Activated T-helper 9 cell treated with anti-CD3 and anti-CD28 coated beads, Interleukin-2, amount 50 U/mL, for 16 hours (primary cell): ENCODE measurements around the gene WDFY4.

Source experiments
- DNase-seq: peaks from one replicate; pipeline ENCODE4 v3.0.0-alpha.2; 2020; ENCODE audit warnings: low read depth

Gene WDFY4

GRCh38 chr10:48880016-48880705 is 195.5 kb downstream of the WDFY4 start:
- no peak for DNase-seq

GRCh38 chr10:48881937-48882336 is 197.3 kb downstream of the WDFY4 start:
- no peak for DNase-seq

- DNase-seq = no peak
Measured at GRCh38 chr10:48882881-48883280, 198.2 kb downstream of the WDFY4 start.

DNA sequence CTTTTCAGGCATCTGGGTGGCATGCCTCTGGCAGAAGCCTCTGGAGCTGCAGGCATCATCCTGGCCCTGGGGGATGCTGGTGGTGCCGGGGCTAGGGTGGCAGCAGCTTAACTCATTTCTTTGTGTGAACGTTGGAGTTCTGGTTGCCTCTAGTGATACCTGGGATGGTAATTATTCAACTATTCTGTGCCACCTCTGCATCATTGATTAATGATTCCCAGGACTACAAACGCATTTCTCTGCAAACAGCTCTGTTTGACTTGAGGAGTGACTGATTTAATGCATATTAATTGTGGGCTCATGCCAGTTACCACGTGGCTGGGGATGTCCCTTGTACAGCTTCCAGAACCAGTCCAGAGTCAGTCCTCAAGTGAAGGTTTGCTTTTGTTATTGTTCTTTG is 199.0 kb downstream of the WDFY4 start:
- DNase-seq = no peak

DNA sequence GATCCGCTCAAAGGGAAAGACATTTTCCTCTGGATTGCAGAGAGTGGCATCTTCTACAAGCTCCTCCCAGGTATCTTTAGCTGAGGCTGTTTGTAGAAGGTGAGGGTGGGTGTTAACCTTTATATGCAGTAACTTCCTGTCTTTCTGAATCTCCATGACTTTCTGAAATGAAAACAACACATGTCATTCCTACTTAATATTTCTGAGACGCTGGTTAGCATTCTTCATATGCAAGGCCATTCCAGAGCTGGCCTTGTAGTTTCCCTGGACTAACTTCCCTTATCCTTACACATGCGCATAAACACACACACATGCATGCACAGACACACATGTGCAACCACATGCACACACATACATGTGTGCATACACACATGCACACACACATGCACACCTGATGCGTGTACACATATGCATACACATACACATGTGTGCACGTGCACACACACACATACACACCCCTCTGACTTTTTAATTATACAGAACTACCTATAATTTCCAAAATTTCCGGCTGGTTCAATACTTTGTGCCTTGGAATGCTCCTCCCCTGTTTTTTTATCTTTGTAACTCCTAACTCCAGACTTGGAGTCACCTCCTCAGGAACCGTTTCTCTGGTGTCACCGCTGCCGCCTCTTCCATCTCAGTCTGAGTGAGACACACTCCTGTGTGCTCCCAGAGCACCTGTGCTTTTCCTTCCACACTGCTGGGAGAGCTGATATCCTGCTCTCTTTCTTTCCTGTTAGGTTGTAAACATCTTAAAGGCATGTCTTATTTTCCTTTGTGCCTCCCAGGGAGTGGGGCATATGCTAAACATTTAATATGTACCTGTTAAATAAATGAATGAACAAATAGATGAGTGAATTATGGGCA is 199.7 kb downstream of the WDFY4 start:
- no peak for DNase-seq

DNA sequence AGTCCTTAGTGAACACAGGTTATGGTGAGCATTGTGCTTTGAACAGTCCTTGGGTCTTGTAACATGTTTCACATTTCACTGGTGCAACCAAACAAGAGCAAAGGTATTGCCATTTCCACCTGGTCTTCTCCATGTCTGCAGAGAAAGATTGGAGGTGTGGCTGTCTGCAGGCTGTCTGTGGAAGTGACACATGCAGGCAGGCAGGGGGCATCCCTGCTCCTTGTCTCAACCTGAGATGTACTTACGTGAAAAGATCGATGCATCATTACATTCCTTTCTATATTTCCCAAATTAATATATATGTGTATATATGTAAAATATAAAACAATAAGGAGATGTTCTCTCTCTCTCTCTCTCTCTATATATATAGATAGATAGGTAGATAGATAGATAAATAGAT is 200.7 kb downstream of the WDFY4 start:
- no peak for DNase-seq

DNA sequence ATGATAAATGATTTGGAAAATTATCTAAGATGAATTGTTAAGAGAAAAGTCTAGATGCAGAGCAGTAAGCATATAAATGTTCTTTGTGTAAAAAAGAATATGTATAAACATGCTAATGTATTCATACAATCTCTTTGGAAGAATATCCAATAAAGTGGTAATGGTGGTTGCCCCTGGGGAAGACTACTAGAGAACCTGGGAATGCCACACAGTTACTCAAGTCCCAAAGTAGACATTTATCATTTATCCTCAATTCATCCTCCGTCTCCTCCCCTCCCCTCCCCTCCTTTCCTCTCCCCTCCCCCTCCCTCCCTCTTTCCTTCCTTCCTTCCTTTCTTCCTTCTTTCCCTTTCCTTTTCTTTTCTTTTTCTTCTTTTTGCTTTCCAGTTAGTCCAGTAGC is 203.3 kb downstream of the WDFY4 start:
- no peak for DNase-seq

GRCh38 chr10:48890888-48891850 is 206.5 kb downstream of the WDFY4 start:
- no peak for DNase-seq

DNA sequence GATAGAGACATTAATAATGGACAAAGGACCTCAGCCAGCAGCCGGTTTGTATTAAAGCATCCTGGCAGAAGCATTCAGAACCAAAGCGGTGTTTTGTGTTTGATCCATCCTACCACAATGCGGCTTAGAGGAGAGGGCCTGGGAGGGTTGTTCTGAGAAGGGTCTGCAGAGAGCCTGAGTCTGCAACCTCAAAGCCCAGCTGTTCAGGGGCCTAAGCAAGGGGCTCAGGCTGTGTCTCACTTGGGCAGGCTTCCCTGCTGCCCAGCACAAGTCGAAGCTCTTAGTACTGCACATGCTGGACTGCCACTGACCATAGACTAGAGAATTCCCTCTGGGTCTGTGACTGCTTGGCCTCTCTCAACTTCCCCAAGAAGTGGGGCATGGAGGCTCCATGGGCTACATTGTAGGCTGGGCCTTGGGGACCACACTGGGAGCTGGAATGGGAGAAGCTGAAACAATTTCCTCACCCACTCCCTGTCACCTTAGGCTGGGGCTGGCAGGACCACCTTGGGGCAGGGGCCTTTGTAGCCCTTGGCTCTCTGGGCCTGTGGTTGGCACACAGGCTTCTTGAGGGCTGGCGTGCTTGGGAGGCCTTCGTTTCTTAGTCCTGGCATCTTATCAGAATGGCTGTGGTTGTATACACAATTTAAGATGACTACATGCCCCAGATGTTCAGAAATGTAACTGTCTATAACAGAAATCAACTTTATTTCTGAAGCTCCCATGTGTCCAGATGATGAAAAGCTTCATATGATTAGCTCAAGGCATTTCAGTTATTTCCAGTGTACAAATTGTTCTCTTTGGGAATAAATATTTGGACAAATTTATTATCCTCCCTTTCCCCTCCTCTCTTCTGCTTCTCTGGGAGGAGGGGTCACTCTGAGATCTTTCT is 210.5 kb downstream of the WDFY4 start:
- DNase-seq = no peak

GRCh38 chr10:48895803-48896195 is 211.1 kb downstream of the WDFY4 start:
- no peak for DNase-seq

GRCh38 chr10:48896756-48897440 is 212.2 kb downstream of the WDFY4 start:
- no peak for DNase-seq

DNA sequence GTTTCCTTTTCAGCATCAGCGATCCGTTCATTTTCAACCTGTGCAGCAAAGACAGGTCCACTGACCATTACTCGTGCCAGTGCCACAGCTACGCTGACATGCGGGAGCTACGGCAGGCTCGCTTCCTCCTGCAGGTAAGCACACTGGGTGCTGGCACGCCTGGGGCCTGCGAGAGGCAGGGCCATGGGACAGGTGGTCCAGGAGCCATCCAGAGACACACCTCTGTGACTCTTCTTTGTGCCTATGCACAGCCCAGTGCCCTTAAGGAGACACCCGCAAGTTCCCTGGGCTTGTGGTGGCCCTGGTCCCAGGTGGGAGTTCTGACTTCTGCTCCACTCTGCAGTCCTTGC is 212.7 kb downstream of the WDFY4 start:
- DNase-seq = no peak

DNA sequence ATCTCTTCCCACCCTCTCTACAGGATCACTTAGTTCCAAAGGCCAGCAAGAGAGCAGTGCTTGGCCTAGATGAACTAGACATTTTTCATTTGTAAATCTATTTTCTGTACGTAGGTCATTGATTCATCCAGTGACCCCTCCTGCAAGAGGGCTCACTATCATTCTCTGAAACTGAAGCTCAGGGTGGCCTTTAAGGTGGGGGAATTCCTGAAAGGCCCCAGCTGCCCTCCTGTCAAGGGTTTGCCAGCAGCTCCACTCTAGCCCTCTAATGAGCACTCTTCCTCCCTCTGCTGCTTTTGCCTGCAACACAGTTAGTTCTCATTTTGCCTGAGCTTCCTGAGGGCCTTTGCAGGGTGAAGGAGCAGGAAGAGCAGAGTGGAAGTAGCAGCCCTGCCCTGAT is 213.8 kb downstream of the WDFY4 start:
- DNase-seq = no peak

DNA sequence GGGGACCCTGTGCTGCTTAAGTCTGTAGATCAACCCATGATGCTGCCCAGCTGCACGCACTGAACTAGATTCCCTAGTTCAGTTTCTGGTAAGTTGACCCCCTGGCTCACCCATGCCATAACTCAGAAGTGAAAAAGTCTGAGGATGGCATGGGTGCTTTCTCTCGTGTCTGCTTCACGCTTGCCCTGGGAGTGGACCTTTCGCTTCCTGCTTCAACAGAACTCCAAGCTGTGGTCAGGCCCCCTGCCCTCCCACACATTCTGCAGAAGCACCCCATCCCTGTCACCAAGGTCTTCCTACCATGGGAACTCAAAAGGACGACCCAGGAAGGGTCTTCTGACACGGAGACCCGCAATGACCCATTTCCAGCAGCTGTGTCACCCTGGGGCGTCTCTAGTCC is 215.1 kb downstream of the WDFY4 start:
- DNase-seq = no peak

DNA sequence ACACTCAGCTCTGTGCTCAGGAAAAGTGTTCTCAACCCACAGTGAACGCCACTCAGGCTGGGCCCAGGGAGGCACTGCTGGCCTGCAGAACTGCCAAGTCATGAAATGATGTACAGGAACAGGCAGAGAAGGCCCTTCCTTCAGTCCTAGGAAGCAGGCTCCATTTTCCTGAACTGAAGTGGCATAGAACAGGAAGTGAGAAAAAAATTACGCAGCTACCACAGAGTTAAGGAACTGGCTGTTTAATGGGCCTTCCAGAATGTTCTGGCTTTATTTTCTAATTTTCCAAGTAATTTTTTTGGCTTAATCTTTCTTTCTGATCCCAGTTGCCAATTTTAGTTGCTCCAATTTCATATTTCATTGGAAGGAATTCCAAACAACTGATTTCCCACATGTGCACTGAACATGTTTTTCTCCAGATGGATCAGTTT is 215.7 kb downstream of the WDFY4 start:
- DNase-seq = no peak

DNA sequence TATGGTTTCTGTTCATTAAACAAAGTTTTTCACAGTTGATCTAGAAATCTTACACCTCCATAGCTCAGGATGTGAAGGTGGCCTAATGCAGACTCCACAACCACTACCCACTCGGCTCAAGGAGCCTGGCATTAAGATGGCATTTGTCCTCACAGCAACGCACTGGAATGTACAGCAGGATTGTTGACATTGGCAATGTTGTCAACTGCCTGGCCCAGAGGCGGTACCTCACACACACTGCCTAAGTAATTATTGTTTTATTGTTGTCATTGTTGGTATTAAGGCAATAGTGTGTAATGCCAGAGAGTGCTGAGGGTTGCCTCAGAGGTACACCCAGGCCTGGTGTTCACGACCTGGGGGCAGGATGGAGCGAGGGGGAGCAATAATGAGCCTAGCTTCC is 216.6 kb downstream of the WDFY4 start:
- no peak for DNase-seq

DNA sequence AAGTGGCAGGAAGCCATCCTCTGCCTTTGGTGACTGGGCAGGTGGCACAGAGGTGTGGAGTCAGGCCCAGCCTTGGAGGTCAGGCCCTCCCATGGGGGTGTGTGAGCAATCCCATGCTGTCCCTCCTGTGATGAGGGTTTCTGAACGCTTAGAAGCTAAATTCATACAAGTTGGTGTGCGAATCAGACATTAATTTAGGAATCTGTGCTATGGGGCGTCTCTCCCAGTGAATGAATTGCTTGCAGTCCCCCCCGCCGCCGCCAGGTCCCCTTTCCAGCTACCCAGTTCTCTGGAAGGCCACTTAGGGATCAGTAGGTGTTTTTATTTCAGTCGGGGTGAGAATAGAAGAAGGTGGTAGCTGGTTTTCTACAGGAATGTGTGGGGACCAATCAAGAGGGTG is 217.4 kb downstream of the WDFY4 start:
- DNase-seq = no peak

GRCh38 chr10:48903151-48903550 is 218.5 kb downstream of the WDFY4 start:
- DNase-seq = no peak

- no peak for DNase-seq
Measured at GRCh38 chr10:48904861-48905260, 220.2 kb downstream of the WDFY4 start.

DNA sequence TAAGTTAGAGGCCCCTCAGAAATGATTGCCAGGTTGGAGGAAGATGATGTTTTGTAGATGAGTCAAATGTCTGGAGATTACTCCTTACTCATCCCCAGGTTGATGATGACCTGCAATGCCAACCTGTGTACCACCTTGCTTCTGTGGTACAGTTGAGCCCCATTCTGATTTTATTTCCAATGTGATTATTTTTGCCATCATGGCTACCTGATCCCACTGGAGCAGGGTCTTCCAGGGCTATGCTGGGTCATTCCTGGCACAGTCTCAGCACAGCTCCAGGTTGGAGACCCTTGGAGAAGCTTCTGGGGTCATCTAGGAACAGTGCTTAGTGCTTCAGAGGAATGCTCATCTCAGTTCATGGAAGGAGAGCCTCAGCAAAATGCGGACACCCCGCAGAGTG is 220.6 kb downstream of the WDFY4 start:
- no peak for DNase-seq

DNA sequence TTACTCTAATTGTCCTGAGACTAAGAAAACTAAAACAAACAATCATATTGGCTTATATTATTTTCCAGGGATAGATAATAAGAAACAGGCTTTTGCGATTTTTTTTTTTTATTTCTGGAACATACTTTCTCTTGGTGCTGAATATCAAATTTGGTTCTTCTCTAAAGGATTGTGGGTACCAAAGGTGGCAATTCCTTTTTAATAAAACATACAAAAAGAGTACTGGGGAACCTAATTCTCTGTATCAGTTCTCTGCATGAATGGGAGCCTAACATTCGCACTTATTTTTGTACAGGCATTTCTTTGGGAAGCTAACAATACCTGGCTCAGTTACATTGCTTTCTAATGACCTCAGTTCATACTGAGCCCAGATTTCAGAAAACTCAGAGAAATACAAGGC is 222.2 kb downstream of the WDFY4 start:
- no peak for DNase-seq
